Stimulated activated CD8-positive, alpha-beta memory T cell treated with anti-CD3 and anti-CD28 coated beads, Interleukin-4, amount 100 ng/mL, for 1 hour (primary cell): ENCODE data around the gene SYNDIG1.

Experiments
- DNase-seq, 2 donors: peaks; one replicate each; pipeline ENCODE4 v3.0.0-alpha.2; 2020; ENCODE audit warnings: low read depth in 2 of 2, low spot score in 1 of 2

SYNDIG1 gene

DNA sequence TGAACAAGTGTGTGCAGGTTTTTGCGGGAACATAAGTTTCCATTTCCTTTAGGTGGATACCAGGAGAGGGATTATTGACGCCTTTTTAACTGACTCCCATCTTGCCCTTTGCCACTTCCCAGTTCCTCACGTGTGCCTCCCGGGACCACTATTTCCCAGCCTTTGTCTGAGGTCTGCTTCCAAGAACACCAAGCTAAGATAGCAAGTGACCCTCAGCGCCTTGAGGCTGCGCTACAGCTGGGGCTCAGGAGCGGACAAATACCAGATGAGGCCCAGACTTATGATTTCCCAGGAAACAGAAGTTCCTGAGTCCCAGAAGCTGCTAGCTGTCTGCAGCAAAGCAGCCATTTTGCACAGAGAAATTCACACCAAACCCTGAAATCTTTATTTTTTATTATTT lies 216.7 kb downstream of the SYNDIG1 start:
- DNase-seq = no peak

- no peak for DNase-seq
These were observed 221.0 kb downstream of the SYNDIG1 start for GRCh38 chr20:24690408-24690807.

- no peak for DNase-seq
These were observed 222.5 kb downstream of the SYNDIG1 start for GRCh38 chr20:24691901-24692351.

DNA sequence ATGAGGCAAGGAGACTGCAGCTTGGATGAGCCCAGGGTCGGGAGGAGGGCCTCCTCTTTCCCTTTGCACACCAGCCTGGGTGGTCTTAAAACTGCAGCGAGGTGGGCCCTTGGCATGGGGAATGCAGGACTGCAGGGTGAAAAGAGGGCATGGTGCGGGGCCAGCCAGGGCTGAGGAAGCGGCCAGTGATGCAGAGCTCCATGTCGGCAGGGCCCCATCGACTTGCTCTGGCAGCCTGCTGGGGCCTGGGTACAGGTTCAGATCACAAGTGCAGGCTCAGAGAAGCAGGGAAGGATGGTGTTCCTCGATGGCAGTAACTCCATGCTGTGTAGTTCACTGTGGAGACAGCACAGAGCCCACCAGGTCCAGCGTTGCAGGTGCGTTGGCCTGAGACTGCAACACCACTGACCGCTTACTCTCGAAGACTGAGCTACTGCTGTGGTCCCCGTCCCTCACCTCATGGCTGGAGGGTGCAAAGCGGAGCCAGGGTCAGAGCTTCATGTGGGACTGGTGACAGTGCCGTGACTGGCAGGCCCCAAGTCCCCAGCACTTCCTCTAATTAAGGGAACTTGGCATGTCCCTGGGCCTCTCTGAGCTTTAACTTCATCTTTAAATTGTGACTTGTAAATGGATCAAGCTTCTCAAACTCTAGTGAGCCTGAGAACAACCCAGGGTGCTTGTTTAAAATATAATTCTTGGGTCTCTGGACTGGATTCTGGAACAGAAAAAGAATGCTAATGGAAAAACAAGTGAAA lies 223.2 kb downstream of the SYNDIG1 start:
- DNase-seq = no peak

- no peak for DNase-seq
These were observed 224.2 kb downstream of the SYNDIG1 start for GRCh38 chr20:24693466-24694156.

- no peak for DNase-seq
These were observed 224.8 kb downstream of the SYNDIG1 start for GRCh38 chr20:24694157-24694726.

- no peak for DNase-seq
These were observed 225.5 kb downstream of the SYNDIG1 start for GRCh38 chr20:24694727-24695528.

- no peak for DNase-seq
These were observed 226.2 kb downstream of the SYNDIG1 start for GRCh38 chr20:24695529-24696225.

DNA sequence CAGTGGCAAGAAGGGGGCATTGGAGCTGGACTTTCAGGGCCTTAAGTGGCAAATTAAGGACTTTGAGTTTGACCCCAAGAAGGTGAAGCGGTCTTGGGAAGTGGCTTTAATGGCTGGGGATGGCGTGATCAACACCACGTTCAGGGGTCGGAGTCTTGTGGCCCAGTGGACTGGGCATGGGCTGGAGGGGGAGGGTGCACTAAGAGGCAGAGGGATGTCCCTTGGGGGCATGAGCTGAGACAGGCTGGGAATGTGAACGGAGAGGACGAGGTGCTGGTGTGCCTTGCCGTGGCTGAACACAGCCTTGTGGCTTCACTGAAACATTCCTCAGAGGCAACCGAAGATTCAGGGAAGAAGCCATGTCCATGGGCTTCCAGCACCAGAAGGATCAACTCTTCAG lies 227.0 kb downstream of the SYNDIG1 start:
- DNase-seq = no peak

GRCh38 chr20:24697411-24697810 lies 228.0 kb downstream of the SYNDIG1 start:
- DNase-seq = no peak

DNA sequence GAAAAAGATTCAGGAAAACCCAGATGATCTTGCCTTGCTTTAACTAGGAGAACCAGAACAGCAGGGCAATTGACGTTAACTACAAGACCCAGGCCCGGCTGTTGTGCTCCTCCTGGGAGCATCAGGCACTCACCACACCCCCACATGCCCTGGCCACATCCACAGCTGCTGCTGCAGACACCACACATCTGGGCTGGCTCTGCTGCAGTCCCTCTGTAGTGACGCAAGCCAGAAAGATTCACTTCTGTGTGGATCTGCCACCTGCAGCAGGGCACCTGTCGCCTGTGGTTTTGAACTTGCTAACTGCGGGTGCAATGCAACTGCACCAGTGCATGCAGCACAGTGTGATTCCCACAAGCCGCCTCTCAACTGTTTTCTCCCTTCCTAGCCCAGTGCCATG lies 228.8 kb downstream of the SYNDIG1 start:
- DNase-seq = no peak

DNA sequence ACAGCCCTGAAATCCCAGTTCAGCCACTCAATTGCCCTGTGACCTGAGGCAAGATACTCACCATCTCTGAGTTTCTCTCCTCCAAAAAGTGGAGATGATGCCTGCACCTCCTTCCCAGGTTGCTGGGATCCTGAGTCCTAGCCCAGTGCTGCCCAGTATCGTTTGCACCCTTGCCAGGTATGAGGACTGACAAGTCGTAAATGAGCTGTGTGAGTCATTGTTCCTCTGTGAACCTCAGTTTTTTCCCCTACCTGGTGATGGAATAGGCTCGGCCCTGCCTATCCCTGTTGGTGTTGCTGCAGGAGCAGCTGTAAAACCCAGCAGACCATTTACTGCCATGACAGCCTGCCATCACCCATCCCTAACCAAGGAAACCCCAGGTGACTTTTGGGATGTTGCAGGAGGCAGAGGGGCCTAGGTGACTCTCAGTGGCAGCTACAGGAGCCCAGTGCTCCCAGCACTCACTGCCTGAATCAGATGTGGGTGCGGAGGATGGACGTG lies 229.3 kb downstream of the SYNDIG1 start:
- no peak for DNase-seq

GRCh38 chr20:24699321-24700165 lies 230.1 kb downstream of the SYNDIG1 start:
- no peak for DNase-seq

DNA sequence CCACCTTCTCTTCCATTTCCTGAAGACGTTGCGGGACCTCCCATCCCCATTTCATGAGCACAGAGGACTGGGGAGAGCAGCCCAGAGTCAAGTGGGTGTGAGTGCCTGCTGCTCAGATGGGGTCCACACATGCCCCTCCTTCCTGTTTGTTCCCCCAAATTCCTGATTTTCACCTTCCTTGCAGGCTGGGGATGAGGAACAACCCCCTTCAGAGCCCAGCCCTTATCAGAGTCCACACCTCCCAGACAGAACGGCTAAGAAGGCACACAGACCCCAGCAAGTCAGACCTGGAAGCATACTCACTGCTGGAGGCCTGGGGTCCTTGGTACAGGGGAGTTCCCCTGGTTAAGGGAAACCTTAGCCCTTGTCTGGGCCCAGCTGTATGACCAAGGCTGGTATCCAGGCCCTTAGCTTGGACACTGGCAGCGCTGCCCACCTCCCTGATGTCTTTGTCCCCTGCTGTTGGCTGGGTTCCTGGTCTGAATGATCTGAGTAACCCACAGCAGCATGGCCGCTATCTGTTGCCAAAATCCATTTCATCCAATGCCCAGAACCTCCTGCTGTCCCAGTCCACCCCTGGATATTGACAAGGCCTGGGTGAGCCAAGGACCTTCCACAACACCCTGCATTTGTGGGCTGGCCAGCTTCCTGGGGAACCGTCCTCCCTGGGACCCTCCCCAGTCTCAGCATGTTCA lies 230.9 kb downstream of the SYNDIG1 start:
- DNase-seq = no peak

DNA sequence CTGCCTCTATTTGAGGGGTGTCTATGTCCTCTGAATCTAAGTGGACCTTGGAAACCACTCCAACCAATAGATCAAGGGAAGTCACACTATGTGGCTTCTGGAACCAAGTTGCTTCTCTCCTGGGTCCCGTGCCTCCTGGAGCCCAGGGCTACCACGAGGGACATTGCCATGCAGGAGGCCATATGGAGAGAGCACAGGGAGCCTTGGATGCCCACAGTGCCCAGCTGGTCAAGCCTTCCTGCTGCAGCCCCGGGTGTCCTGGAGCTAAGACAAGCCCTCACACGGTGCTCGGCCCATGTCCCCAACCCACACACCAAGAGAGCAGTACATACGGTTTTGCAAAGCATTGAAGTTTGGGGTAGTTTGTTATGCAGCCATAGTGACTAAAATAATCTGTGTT lies 231.6 kb downstream of the SYNDIG1 start:
- DNase-seq = no peak

- no peak for DNase-seq
These were observed 232.2 kb downstream of the SYNDIG1 start for GRCh38 chr20:24701668-24702067.

- no peak for DNase-seq
These were observed 233.3 kb downstream of the SYNDIG1 start for GRCh38 chr20:24702501-24703283.

- DNase-seq = no peak
These were observed 233.8 kb downstream of the SYNDIG1 start for GRCh38 chr20:24703284-24703610.

DNA sequence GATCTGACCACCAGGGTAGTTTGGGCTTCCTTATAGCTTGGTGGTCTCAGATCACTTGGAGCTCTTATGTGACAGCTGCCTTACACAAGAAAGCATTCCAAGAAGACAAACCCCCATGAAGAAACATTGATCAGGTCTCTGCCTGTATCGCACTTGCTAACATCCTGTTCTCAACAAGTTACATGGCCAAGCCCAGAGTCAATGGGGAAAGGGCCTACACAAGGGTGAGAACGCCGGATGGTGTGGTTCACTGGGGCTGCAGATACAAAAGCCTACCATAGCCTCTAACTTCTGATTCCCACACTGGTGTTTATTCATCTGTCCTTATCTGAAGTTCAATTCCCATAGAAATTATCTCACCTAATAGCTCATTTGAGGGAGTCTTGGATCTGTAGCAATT lies 235.5 kb downstream of the SYNDIG1 start:
- DNase-seq = no peak
